LNCaP clone FGC (cell line): ENCODE measurements around the gene ERH.
A peak's percentile ranks its signal among the peaks of the same experiment; 100 is the strongest.
"Not testable (repeated sequence)": the region's sequence is repeated elsewhere in the genome, so short reads cannot be mapped to it uniquely, and the experiment has no call there.

Experiments
- DNase-seq: peaks from one replicate; pipeline ENCODE4 v3.0.0-alpha.2; 2011; ENCODE audit warnings: low read depth
- H3K4me3 ChIP-seq: 2 replicates; pipeline ENCODE4 v1.5.1; 2011; ENCODE audit warnings: mild to moderate bottlenecking, low read depth, low read length, control low read depth
- TF ChIP-seq, protein P1 (sequence below): IDR thresholded peaks from 2 replicates; pipeline ENCODE4 v1.5.1; 2012; ENCODE audit warnings: mild to moderate bottlenecking; ENCODE audit not compliant: control insufficient read depth, insufficient read depth; ENCODE audit errors: extremely low read depth

The ERH gene

DNA sequence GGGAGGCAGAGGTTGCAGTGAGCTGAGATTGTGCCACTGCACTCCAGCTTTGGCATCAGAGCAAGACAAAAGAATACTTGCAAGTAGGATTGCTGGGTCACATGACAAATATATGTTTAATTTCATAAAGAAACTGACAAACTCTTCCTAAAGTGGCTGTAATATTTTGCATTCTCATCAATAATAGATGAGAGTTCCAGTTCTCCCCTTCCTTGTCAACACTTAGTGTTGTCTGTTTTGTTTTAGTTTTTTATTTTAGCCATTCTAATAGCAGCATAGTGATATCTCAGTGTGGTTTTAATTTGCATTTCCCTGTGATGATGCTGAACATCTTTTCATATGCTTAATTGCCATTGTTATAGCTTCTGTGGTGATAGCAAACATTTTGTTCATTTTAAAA, 31.5 kb upstream of the ERH start:
- no peak for DNase-seq
- H3K4me3 ChIP-seq, result no peak overlapping the region
- TF ChIP-seq, protein P1, sequence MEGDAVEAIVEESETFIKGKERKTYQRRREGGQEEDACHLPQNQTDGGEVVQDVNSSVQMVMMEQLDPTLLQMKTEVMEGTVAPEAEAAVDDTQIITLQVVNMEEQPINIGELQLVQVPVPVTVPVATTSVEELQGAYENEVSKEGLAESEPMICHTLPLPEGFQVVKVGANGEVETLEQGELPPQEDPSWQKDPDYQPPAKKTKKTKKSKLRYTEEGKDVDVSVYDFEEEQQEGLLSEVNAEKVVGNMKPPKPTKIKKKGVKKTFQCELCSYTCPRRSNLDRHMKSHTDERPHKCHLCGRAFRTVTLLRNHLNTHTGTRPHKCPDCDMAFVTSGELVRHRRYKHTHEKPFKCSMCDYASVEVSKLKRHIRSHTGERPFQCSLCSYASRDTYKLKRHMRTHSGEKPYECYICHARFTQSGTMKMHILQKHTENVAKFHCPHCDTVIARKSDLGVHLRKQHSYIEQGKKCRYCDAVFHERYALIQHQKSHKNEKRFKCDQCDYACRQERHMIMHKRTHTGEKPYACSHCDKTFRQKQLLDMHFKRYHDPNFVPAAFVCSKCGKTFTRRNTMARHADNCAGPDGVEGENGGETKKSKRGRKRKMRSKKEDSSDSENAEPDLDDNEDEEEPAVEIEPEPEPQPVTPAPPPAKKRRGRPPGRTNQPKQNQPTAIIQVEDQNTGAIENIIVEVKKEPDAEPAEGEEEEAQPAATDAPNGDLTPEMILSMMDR, result no peak

DNA sequence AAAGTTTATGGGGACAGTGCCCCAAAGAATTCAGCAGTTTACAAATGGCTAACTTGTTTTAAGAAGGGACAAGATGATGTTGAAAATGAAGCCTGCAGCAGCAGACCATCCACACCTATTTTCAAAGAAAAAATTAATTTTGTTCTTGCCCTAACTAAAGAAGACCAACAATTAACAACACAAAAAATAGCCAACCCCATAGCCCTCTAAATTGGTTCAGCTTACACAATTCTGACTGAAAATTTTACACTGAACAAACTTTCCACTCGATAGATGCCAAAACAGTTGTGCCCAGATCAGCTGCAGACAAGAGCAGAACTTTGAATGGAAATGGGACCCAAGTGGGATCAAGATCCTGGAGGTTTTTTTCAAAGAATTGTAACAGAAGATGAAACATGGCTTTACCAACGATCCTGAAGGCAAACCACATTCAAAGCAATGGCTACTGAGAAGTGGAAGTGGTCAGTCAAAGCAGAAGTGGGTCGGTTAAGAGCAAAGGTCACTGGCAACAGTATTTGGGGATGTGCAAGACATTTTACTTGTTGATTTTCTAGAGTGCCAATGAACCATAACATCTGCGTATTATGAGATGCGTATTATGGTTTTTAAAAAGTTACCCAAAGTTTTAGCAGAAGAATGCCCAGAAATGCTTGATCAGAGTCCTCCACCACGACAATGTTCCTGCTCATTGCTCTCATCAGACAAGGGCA, 30.3 kb upstream of the ERH start:
- TF ChIP-seq, protein P1, result no peak
- no peak for DNase-seq
- no peak overlapping the region for H3K4me3 ChIP-seq

DNA sequence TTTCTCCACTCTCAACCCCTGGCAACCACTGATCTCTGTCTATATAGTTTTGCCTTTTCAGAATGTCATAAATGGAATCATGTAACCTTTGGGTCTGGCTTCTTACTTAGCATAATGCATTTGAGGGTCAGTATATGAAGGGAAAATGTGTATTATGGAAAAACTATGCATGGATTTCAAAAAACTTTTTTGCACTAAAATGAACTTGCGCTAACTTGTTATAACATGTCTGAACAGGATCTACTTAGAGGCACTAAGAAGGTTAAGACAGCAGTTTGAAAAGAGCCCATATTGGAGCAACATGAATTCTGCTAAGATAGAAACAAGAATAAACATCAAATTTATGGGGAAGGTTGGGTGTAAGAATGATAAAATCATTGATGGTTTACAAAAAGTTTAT, 29.5 kb upstream of the ERH start:
- TF ChIP-seq, protein P1, result no peak
- no peak overlapping the region for H3K4me3 ChIP-seq
- DNase-seq, result no peak

DNA sequence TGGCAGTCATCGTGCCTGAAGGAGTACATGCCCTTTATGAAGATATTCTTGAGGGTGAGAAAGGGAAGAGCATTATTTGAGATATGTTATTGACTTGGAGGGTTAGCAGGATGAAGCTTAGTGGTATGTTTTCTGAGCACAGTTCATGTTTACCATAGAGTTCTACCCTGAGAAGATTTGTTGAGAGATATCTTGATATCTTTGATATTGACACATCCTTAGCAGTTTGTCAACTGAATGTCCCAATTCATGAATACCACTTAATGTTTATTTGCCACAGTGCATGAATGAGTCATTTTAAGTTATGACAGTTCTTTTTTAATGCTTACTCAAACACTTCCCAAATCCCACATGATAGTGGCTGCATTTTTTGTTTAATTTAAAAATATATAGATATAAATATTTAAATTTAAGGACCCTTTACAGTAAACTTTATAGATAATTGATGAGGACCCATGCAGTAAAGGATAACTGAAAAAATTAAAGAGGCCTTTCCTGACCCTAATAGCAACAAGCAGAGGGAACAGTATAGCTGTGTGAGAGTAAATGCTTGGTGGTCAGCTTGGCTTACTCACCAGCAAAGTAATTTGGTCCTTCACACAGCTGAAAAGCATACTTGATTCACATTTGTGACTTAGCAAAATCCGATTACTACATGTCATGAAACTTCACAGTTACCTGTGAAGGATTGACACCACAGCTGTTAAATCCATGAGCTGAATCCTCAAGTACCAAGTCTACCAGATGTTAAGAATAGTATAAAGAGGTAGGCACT, 26.2 kb upstream of the ERH start:
- DNase-seq, result peak; percentile 63

DNA sequence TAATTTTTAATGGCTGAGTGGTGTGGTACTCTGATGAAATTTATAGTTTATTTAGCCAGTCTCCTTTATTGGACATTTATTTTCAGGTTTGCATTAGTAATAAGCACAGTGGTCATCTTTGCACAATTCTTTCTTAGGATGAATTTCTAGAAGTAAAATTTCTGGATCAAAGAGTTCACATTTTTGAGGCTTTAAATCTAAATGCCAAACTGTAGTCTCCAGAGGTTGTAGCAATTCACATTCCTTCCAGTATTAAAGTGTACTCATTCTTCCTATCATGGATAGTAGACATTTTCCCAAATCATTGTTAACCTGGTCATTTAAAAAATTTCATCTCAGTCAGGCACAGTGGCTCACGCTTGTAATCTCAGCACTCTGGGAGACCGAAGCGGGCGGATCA, 25.2 kb upstream of the ERH start:
- no peak for DNase-seq
- TF ChIP-seq, protein P1, result no peak

More for the DNA sequence above, 26.2 kb upstream of the ERH start:
- no peak overlapping the region for H3K4me3 ChIP-seq
- TF ChIP-seq, protein P1, result no peak

DNA sequence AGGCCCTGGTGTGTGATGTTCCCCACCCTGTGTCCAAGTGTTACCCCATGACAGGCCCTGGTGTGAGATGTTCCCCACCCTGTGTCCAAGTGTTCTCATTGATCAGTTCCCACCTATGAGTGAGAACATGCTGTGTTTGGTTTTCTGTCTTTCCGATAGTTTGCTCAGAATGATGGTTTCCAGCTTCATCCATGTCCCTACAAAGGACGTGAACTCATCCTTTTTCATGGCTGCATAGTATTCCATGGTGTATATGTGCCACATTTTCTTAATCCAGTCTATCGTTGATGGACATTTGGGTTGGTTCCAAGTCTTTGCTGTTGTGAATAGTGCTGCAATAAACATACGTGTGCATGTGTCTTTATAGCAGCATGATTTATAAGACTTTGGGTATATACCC, 18.0 kb upstream of the ERH start:
- not testable (repeated sequence) for DNase-seq, H3K4me3 ChIP-seq

More for the DNA sequence above, 25.2 kb upstream of the ERH start:
- H3K4me3 ChIP-seq, result no peak overlapping the region

DNA sequence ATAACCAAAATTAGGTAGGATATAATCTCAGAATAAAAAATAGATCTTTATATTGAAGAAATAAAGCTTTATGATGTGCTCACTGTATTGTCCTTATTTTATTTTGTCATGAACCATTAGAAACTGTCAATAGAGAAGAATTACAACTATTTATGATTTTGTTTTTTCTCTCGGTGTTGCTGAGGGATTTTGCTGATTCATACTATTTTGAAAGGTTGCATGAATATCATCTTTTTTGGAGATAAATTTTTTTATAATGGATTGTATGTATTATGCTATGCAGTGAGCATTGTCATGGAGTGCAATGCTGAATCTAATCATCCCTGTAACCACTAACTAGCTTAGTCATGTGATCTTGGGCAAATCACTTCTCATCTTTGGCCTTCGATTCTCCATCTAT, 15.4 kb upstream of the ERH start:
- TF ChIP-seq, protein P1, result no peak
- DNase-seq, result no peak
- no peak overlapping the region for H3K4me3 ChIP-seq
